IPS-11a (cell line): Measurements from ENCODE around the gene TLE1.
"Not testable (repeated sequence)": the region's sequence is repeated elsewhere in the genome, so short reads cannot be mapped to it uniquely, and the experiment has no call there.

Experiments used
- H3K4me3 ChIP-seq: one replicate; pipeline ENCODE4 v1.5.1; 2013; ENCODE audit warnings: low read depth, low read length, control low read depth

TLE1 gene

GRCh38 chr9:81623778-81624177, 65.6 kb downstream of the TLE1 start:
- no peak overlapping the region for H3K4me3 ChIP-seq

GRCh38 chr9:81622471-81623255, 66.7 kb downstream of the TLE1 start:
- no peak overlapping the region for H3K4me3 ChIP-seq

GRCh38 chr9:81621785-81622259, 67.5 kb downstream of the TLE1 start:
- no peak overlapping the region for H3K4me3 ChIP-seq

DNA sequence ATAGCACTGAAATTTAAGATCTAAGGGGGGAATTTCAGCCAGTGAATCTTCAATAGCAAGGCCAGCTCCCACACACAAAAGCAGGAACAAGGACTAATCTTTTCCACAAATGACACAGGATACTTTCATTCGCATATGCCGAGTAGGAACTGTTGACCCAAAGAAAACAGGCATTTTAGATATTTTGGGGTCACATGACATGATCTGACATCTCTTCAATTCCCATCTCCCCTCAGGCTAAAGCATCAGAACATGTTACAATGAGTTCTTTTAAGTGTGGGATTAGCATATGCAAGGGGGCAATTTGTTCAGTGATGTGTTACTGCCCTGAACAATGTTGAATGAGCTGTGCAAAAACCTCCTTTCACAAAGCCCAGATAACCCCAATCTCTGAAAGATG, 68.2 kb downstream of the TLE1 start:
- no peak overlapping the region for H3K4me3 ChIP-seq

DNA sequence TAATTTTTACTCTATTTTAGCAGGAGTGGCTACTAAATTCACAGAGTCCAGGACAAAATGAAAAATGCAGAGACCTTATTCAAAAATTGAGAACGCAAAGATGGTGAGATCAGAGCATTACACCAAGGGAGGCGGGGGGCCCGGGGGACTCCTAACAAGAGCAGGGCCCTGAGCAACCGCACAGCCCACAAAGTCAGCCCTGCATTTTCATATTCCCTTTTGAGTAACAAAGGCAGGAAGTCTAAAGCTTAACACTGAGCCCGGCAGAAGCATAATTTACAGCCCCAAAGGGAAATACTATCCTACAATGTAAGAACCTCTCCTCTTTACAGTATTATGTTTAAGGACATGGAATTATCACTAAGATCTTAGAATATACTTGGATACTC, 69.4 kb downstream of the TLE1 start:
- no peak overlapping the region for H3K4me3 ChIP-seq

- H3K4me3 ChIP-seq, result no peak overlapping the region
Observed at GRCh38 chr9:81619353-81620001, 69.9 kb downstream of the TLE1 start.

DNA sequence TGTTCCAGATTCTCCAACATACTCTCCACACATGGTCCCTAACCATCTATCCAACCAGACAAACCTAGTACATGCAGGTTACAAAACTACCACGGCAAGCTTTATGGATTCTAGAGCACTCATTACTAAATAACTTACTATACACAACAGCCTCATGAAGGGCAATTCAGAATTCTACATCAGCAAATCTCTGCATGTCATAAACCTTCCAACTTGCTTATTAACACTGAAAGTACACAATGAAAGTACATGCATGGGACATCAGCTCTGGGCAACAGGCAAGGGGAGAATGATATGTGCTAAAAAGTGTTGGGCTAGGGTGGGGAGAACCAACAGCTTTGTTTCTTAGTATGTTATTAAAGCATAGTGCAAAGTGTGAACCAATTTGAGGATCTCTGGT, 70.4 kb downstream of the TLE1 start:
- no peak overlapping the region for H3K4me3 ChIP-seq

DNA sequence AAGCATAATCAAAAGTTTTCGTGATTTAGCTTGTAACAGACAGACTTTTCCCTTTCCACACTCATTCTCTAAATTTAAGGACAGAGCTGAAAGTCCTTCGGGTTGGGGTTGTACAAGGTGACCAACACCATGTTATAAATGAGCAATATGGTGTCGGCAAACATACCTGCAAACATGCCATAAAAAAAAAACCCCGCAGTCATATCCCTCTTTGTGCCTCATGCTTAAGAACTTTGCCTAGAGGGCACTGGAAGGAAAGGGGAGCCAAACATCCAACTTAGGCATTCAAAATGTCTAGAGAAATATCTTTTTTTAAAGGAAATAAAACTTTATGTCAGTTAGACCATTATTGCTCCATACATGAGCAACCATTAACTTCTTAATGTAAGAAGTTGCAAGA, 73.2 kb downstream of the TLE1 start:
- no peak overlapping the region for H3K4me3 ChIP-seq

GRCh38 chr9:81614335-81614734, 75.0 kb downstream of the TLE1 start:
- H3K4me3 ChIP-seq, result no peak overlapping the region

- H3K4me3 ChIP-seq, result no peak overlapping the region
Observed at GRCh38 chr9:81613002-81613812, 76.1 kb downstream of the TLE1 start.

GRCh38 chr9:81611664-81612063, 77.7 kb downstream of the TLE1 start:
- no peak overlapping the region for H3K4me3 ChIP-seq

GRCh38 chr9:81610740-81611107, 78.6 kb downstream of the TLE1 start:
- no peak overlapping the region for H3K4me3 ChIP-seq

GRCh38 chr9:81609782-81610739, 79.3 kb downstream of the TLE1 start:
- H3K4me3 ChIP-seq, result no peak overlapping the region

DNA sequence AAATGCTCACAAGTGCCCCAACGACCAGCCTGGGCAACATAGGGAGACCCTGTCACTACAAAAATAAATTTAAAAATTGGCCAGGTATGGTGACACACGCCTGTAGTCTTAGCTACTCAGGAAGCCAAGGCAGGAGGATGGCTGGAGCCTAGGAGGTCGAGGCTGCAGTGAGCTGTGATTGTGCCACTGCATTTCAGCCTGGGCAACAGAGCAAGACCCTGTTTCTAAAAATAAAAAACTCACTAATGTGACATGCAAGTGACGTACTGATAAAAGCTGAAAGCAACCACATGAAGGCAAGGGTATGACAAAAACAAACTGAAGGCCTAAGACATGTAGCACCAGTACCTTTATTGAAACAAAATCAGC, 81.1 kb downstream of the TLE1 start:
- H3K4me3 ChIP-seq, result no peak overlapping the region

- no peak overlapping the region for H3K4me3 ChIP-seq
Observed at GRCh38 chr9:81607593-81608288, 81.6 kb downstream of the TLE1 start.

GRCh38 chr9:81606261-81606660, 83.1 kb downstream of the TLE1 start:
- not testable (repeated sequence) for H3K4me3 ChIP-seq

DNA sequence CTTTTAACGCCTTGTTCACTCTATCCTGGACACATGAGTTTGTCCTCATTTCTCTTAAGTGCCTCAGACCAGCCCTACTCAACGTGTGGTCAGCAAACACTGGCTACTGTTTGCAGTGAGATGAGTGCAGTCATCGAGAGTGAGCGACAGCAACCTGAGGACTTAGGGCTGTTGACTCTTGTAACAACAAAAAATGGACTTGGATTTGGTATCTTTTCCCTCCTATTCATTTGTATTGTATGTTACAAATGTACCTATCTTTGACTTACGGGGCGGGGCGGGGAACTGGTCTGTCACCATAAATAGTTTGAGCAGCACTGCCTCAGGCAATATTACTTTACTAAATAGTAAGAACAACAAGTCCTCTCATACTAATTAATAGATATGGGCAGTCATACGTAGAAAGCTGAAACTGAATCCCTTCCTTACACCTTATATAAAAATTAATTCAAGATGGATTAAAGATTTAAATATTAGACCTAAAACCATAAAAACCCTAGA, 84.1 kb downstream of the TLE1 start:
- no peak overlapping the region for H3K4me3 ChIP-seq

GRCh38 chr9:81604306-81605169, 84.8 kb downstream of the TLE1 start:
- H3K4me3 ChIP-seq, result no peak overlapping the region
